Medulla oblongata (tissue), 1 donor: ENCODE measurements around the gene C10orf90.

ENCODE experiments used
- DNase-seq: peaks from one replicate; pipeline ENCODE4 v3.0.0-alpha.2; 2015; ENCODE audit errors: extremely low spot score

The C10orf90 gene

DNA sequence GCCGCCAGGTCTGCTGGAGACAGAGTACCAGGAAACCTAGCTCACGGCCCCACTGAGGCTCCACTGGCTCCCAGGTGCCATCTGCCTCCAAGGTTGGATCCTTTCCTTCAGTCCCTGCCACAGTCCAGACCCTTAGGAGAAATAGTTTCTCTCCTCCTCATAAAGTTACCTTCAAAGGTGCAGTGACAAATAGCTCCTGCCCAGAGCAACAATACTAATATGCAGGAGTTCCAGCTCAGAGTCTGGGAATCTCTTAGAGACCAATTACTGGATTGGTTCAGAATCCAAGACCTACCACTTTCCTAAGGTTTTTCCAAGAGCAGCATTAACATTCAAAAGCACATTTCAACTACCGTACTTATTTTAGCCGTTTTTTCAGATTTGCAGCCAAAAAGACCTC, 241.2 kb downstream of the C10orf90 start:
- DNase-seq: no peak

DNA sequence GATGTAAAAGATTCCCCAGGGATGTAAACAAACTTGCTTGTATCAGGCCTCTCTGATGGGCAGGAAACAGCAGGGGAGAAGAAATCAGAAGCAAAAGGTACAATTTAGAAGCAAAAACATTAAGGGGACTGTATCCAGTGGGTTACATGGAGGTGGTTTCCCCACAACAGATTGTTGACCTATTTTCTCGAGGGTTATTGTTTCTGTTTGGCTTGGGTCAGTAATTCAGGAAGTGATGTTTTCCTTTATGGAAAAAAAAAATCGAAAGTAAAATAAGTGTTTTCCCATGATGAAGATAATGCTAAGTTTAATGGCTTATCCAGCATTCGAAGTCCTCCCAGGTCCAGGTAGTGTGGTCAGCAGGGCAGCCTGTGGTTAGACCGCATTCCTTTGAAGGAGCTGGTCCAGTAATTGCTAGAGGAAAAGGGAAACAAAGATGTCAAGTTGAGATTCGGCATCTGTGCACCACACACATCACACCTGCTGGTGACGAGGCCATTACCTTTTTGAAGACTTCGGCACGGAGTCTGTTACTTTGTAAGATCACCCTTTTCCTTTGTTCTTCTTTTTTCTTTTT, 244.9 kb downstream of the C10orf90 start:
- no peak for DNase-seq

DNA sequence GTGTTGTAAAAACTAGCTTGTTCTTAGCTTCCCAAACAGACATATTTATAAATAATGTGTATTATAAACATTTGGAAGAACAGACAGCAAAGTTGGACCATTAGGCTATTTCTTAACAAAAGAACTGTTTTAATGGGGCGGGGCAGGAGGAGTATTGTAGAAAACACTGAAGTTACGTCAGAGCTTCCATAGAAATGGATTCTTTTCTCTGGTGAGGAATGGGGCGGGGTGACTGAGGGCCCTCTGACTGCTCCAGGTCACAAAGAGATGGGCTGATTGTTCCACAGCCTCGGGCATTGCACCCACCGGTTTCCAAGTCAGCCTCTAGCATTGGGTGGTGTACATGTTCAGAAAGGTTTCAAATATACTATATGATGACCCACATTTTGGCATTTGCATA, 245.5 kb downstream of the C10orf90 start:
- DNase-seq: no peak

DNA sequence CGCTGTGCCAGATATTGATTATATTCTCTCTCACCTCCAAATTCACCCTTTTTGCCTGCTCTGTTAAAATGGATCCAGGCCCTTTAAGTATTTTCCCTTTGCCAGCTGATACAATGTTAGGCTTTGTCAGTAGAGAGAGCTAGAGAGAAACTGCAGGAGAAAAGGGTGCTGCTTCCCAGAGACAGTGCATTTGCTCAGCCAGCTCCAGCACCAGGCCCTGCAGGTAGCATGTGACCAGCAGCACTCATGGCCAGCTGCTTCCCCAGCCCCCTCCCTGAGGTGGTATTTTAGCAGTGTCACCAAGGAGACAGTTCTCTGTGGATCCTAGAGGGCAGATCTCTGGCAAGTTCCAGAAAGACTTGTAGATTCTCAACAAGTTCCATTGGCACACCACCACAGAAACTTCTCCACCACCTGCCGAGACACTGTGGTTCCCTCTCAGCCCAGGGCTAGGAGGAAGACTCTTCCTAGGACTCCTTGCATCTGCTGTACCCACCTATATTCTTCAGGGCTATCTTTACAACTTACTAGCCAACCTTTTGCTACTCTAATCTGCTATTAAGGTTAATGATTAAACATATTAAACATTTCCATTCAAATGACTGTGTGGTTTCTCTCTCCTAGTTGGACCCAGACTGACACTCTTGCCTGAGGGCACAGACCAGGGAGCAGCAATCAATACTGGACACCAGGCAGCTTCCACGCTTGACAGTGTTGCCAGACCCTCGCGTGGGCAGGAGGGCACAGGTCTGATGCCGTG, 246.6 kb downstream of the C10orf90 start:
- no peak for DNase-seq

DNA sequence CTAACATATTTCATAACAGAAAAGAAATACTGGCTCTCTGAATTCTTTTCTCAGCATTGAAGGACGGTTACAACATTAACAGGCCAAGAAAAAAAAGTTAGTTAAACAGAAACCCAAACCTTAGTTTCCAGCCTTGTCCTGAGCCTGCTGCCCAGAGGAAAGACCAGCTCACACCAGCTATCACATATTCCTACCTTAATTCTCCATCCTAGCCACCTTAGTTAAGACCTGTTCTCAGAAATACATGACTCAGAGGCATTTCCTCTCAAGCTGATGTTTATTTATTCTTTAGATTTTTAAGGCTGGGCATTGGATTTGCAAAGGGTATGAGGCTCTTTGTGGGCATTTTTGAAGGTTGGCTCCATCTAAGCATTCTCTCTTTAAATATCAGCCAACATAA, 247.9 kb downstream of the C10orf90 start:
- DNase-seq: no peak

DNA sequence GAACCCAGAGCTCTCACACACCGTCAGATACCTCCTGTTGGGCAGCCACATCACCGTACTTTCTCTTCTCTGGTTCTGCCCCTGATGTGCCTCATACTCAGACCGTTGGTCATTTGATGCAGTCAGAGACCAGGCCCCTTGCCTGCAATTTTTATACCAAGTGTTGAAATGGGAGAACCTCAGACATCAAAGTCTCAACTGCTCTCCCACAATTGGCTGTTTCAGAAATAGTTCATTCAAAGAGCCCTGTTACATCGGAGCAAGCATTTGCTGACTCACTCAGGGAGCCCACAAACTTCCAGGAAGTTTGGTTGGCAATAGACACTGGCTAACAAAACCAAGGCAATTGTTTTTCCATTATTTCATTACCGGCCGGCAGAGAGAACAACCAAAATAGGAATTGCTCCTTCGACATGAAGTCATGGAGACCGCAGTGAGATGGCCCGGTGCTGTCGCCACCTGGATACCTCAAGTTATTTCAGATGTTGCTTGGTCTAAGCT, 248.7 kb downstream of the C10orf90 start:
- peak; percentile 40 for DNase-seq

DNA sequence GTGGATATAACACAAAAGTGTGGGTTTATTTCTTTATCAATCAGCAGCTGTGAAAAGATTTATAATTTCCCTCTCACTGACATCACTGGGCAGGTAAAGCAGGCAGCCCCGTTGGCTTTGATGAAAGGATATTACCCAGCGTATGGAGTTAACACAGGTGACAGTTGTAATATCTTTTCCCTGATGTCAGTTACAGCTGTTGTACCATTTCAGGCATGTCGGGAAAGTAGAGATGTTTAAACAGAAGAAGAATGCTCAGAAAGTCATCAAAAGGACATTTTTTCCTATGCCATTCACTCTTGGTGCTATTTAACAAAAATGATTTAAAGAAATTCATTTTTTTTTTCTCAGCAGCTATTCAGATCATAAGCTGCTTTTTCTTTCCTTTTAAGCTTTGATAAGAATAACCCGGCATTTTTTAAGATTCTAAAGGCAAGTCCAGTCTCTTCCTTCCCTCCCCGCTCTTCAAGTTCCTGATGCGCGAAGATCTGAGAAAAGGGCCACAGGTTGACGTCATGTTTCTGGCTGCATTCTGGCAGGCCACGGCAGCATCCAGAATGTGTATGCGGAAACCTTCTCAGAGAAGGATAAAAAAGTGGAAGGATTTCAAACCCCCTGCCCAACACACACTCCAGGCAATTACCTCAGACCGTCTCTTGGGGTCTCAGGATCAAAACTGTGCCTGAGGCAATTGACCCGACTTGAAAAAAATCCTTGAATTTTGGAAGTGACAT, 249.8 kb downstream of the C10orf90 start:
- no peak for DNase-seq

DNA sequence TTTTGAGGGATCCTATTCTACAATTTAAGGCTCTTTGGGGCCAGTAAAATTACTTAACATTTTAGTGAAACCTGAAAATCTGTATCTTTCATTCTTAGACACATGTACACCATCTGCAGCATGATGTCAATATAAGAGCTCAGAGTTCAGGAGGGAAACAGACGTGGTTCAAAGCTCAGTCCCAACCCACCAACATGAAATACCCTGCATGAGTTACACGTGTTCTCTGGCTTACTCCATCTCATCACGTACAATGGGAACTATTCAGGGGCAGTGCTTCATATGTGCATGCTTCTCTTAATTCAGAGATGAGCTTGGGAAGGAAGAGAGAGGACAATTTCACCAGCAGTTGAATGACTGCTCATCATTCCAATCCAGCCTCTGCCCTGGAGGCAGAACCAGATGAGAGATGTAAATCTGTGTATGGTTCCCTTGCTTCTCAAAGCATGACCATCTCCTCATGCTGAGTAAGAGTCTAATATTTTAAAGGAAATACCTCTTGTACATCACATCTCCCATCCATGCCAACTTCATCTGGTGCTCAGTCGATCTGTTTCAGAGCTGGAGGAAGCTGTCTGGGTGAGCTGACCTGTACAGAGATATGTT, 253.2 kb downstream of the C10orf90 start:
- DNase-seq: no peak

DNA sequence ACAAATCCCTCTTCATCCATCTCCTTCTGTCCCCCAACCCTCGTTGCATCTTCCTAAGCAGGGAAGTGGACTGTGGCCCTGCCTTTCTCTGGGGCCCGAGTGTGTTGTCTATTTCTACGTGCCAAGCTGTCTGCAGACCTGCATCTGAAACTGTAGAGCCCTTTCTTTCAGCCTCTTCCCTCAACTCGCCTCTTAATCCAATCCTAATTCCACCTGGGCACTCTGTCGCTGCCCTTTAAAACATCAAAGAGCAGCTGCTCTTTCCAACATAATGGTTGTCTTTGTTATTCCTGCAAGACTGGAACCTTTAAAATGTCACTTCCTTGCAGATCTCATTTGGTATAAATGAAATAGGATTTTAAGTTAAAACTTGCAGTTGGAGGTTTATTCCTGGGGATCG, 260.7 kb downstream of the C10orf90 start:
- DNase-seq: no peak

DNA sequence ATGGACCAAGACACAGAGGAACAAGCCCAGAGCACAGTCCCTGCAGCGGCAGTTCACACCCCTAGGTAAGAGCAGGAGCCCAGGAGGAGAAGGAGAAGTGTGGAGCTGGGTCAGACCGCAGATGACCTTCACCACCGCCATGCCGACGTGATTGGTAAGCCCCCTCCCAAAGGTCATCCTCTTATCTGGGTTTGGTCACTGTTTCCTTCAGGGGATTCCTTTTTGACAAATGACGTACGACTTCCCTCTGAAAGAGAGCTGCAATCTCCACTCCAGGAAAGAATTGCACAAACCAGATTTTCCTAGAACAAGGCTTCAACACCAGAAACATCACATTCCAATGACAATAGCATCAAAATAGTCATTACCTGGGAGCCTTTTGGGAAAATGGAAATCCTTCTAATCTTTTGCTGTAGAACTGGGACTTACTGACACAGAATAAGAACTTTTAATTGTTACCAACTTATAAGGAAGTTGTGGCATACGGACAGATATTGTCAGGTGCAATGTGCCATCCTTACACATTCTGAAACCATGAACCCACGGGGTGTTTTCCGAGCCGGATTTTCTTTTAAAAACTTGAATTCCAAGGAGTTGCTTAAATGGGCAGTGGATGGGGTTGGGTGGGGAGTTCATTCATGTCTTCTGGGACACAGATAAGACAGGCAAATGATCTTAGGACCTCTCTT, 261.4 kb downstream of the C10orf90 start:
- no peak for DNase-seq

DNA sequence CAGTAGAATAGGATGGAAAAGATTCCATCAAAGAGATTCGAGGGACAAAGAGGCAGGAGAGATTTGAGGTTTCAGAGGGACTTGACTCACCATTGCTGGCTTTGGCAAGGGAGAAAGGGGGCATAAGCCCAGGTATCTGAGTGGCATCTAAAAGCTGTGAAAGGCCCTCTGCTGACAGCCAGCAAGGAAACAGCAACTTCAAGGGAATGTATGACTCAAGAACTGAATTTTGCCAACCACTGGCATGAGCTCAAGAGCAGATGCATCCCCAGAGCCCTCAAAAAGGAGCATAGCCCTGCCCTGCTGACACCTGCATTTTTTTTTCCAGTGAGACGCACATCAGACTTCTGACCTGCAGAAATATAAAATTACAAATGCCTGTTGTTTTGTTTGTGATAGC, 262.7 kb downstream of the C10orf90 start:
- no peak for DNase-seq

DNA sequence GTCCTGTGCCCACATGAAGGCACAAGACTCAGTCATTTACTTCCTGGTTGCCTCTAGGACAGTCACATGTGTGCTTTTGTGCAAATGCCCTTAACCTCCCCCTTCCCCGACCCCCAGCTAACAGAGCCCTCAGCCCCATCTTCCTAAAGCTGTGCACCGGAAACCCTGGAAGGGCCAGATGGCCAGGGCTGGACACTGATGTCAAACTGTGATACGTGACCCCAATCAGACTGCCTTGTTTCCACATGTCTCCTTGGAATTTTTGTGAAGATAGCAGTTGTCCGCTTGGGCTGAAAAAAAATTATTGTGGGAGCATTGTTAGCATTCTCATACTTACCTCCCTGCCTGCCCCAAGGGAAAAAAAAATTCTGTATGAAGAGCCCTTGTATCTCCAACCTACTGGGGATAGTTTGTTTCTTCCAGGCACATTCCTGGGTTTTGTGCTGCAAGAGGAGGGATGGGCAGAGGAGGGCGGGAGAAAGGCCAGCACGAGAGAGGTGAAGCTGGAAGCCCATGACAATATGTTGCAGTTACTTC, 265.2 kb downstream of the C10orf90 start:
- DNase-seq: no peak

DNA sequence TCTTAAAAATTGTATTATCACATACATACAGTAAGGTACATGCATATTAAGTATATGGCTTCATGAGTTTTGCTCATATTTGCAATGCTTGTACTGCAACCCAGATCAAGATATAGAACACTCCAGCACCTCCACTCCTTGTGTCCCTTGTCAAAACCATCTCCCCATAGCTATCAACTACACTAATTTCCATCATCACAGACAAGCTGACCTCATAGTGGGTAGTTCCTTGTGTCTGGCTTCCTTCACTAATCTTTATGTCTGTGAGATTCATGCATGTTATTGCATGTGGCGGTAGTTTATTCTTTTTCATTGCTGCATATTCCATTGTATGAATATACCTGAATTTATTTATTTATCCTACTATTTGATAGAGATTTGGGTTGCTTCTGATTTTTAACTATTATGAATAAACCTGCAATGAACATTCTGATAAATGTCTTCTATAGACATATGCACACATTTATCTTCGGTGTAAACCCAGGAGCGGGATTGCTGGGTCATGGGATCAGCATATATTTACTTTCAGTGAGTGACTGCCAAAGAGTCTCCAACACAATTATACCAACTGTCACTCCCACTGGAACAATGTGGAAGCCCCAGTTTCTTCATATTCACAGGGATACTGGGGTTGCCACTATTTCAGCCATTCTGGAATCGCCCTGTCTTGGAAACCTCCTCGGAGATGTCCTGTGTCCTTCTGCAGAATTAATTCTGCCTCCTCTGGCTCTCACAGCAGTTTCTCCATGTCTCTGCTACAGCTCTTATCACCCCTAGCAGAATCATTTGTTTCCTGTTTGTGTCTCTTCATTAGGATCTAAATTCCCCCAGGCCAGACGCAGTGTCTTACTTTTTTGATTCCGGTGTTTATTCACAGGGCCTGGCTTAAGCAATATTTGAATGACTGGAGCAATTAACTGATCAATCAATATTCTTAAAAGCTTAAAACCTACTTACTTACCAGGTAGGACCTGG, 267.5 kb downstream of the C10orf90 start:
- no peak for DNase-seq

DNA sequence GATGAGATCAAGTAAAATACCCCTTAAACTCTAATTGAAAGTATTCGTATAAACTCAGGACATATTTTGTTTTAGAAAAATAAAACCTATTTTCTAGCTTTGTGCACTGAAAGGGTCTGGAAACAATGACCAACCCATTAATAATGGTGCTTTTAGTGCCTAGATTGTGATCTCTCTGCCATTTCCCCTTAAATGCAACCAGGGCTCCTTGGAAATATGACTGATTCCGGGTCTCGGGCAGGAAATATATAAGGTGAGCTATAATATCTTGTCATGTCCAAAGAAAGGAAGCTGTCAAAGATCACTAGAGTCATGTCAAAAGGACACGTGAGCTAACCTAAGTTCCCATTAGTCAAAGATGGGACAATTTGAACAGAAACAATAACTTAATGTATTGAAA, 269.9 kb downstream of the C10orf90 start:
- DNase-seq: no peak

DNA sequence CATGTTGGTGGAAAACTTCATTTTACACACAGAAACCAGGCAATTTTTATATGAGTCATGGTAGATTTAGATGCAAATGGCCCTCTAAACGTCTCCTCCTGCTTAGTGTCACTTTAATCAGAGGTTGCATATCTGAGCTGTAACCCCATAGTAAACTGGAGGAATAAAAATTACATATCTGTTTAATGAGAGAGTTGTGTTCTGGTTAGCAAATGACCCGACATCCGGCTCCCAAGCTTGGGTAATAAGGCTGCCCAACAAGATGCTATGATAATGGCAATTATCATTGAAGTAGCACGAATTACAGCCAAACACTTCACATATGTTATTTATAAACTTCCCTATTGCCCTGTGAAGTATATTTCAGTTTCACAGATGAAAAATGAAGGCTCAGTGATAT, 271.6 kb downstream of the C10orf90 start:
- no peak for DNase-seq

DNA sequence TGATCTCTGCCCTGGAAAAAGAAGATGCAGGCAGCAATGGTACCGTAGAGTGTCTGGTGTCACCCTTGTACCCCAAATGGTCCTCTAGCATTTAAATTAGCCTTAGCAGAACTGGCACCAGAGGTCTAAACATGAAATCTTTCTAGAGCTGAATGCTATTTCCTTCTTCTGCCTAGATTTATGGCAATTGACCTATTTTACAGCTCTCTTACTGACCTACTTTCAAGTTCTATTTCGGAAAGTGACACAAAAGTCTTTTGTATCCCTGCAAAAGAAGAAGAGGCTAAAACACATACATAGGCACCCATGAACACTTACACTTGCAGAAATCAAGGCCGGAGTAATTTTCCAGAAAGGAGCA, 272.1 kb downstream of the C10orf90 start:
- DNase-seq: no peak

DNA sequence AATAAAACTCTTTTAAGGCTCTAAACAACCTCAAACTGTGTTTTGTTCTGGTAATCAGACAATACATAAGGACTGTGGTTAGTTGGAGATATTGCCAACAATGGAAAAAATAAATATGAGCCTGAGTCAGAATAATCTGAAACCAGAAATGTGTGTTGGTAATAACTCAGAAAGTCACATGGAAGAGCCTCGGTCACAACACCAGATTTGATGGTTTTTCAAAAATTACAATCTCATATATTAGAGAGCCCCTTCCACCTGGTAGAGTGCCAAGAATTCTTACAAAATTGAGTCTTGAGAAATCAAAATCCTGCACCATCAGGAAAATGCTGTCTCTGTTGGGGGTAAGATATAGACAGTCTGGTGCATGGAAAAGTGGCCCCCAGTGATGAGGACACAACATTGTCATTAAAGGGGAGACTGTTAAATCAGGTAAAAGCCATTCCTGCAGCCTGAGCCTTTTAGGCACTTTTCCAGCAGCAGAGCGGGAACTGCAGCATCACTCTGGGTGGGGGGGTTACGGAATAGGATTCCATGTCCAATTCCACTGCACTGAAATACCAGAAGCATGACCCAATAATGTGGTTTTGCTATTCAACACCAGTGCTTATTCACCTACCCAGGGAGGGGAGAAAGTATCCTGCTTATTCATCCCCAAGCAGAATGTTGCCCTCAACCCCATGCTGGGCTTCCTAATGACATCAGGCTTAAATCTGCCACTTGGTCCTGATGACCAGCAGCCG, 272.7 kb downstream of the C10orf90 start:
- no peak for DNase-seq

DNA sequence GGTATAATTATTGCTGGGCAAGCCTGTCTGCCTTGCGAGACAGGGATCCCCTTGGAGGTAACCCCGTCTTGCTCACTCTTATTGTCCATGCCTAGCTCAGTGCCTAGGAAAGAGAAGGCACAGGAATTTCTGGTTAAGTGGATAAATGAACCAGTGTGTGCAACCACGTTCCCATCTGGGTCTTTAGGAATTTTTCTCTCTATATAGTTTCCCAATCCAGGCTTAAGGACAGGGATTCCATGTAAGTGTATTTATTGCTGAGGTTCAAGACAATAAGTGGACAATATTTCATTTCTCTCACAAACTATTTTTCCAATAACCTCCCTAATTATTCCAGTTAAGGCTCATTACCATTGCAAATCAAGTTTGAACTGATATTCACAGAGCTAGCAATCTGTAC, 273.3 kb downstream of the C10orf90 start:
- no peak for DNase-seq

DNA sequence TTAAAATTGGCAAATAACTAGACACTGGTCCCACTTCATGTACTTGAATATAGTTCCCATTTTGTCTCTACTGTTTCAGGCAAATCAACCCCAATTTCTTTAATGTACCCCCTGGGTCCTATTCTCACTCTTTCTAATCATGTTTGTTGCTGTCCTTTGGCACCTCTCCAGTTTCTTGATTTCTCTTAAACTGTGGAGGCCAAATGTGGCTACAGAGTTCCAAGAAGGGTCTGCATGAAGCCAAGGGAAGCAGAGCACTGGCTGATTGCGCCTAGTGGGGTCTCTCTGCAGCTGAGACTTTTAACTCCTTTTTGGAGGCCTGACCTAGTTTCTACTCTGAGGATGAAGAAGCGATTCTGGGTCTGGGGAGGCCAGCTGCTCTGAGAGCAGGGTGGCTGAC, 275.5 kb downstream of the C10orf90 start:
- no peak for DNase-seq

DNA sequence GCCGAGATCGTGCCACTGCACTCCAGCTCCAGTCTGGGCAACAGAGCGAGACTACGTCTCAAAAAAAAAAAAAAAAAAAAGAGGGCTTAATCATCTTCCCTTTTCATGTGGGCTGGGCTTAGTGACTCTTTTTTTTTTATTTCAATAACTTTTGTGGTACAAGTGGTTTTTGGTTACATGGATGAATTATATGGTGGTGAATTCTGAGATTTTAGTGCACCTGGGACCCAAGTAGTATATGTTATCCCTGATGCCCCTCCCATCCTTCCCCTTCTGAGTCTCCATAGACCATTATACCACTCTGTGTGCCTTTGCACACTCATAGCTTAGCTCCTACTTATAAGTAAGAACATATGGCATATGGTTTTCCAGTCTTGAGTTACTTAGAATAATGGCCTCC, 277.4 kb downstream of the C10orf90 start:
- DNase-seq: no peak
